ENCODE results near the gene DAG1.

- no peak for TF ChIP-seq CTCF (conservative IDR thresholded peaks at IDR 0.05; ENCODE audit: low read depth in 2 of 2)
- TF ChIP-seq EZH2 (IDR thresholded peaks at IDR 0.05; ENCODE audit: low read depth, unreplicated experiment), result no peak
- TF ChIP-seq POLR2AphosphoS5 (IDR thresholded peaks at IDR 0.05; ENCODE audit: low read depth), result no peak
- no peak for TF ChIP-seq ZNF114 (CRISPR knock-in tag; IDR thresholded peaks at IDR 0.05)
- no peak for TF ChIP-seq REST (IDR thresholded peaks at IDR 0.05; ENCODE audit: unreplicated experiment)
- no peak for TF ChIP-seq EZH2phosphoT487 (IDR thresholded peaks at IDR 0.05; ENCODE audit: unreplicated experiment)
- TF ChIP-seq NANOG (IDR thresholded peaks at IDR 0.05; ENCODE audit: borderline replicate concordance), result no peak
Measured at GRCh38 chr3:49570028-49570654, 100.1 kb downstream of the DAG1 start.
